Esophagus squamous epithelium (tissue), 4 donors: ENCODE results near the gene ATP2C1.

Source experiments
- CTCF ChIP-seq, 6 experiments: fragments of 450-650 bp in 4 of 6; fragments of 200-600 bp in 2 of 6; sonication (generic) in 2 of 6; IDR thresholded peaks; one replicate each; pipeline ENCODE4 v1.5.1; 2016 to 2019; ENCODE audit warnings: antibody characterized with exemption in 6 of 6, mild to moderate bottlenecking in 4 of 6, moderate library complexity in 4 of 6
- POLR2A ChIP-seq, 4 donors: fragments of 450-650 bp; IDR thresholded peaks; one replicate each; pipeline ENCODE4 v1.6.1; 2017; ENCODE audit warnings: antibody characterized with exemption in 4 of 4, mild to moderate bottlenecking in 4 of 4, moderate library complexity in 3 of 4

- TF ChIP-seq CTCF (IDR thresholded peaks at IDR 0.05) (no peak), POLR2A (IDR thresholded peaks at IDR 0.05) (no peak)
Observed at GRCh38 chr3:130851277-130851676, 42.6 kb upstream of the ATP2C1 start.
